ENCODE data around the gene IFNLR1. TPM values are rescaled to one million over a fixed set of nuclear protein-coding genes. Genes with fewer than 3 reads are reported as not detected.
"Not testable (repeated sequence)": the region's sequence is repeated elsewhere in the genome, so short reads cannot be mapped to it uniquely, and the experiment has no call there.

IFNLR1 gene
- total RNA-seq, 1 experiment from 2014 or later, result not detected

DNA sequence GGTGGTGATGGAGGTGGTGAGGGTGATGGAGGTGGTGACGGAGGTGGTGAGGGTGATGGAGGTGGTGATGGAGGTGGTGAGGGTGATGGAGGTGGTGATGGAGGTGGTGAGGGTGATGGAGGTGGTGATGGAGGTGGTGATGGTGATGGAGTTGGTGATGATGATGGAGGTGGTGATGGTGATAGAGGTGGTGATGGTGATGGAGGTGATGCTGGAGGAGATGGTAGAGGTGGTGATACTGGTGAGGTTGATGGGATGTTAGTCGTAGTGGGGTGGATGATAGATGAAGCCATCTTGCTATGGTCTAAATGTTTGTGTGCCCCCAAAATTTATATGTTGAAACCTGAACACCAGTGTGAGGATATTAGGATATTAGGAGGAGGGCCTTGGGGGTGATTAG, 25.3 kb upstream of the IFNLR1 start:
- no peak overlapping the region for H3K27ac ChIP-seq
- no peak for DNase-seq

DNA sequence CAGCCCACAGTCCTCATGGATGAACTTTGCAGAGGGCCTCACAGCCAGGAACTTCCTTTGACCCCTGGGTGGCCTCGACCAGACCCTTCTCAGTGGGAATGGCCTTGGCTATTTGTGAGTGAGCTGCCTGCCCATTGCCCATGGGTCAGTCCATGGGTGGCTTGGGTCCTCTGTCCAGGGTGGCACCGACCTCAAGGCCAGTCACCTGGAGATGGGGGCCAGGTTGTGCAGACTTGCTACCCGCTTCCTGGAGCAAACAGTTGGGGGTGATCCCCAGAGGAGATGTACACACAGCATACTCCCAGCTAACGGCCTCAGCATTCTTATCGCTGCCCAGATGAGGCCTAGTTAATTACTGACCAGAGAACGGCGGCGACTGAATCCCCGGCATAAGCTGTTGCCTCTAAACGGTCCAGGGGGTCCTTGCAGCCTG, 23.1 kb upstream of the IFNLR1 start:
- H3K4me1 ChIP-seq, result no peaks in the 10 kb centered on the region
- H3K9me3 ChIP-seq (replicated peaks), result no peaks in the 10 kb centered on the region
- no peak overlapping the region for H3K27ac ChIP-seq
- H3K4me3 ChIP-seq, result no peak overlapping the region
- no peak for DNase-seq
- no peaks in the 10 kb centered on the region; the same call in 1 of the 2 replicates for H3K27me3 ChIP-seq
- H3K36me3 ChIP-seq, result no peaks in the 10 kb centered on the region

More for the DNA sequence above, 25.3 kb upstream of the IFNLR1 start:
- Histone ChIP-seq H3K9me3 (replicated peaks) (no peaks in the 10 kb centered on the region), H3K4me1 (no peaks in the 10 kb centered on the region), H3K4me3 (no peak overlapping the region), H3K36me3 (no peaks in the 10 kb centered on the region), H3K27me3 (peaks cover 5% of the 10 kb centered on the region; the same call in 1 of the 2 replicates)

DNA sequence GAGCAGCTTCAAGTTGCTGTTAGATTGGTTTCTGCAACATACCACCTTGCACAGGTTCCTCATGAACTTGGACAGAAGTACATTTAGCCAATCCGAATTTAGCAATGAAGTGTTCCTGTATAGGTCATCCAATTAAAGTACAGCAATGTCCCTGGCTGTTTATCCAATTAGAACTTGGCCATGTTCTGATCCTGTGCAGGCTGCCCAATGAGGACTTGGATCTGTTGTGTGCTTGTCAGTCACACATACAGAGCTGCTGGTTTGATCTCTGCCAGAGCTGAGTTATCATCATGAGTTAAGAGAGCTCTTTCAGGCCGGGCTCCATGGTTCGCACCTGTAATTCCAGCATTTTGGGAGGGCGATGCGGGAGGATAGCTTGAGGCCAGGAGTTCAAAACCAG, 22.0 kb upstream of the IFNLR1 start:
- no peaks in the 10 kb centered on the region for H3K9me3 ChIP-seq (replicated peaks)
- no peaks in the 10 kb centered on the region; the same call in 1 of the 2 replicates for H3K27me3 ChIP-seq
- no peak overlapping the region for H3K4me3 ChIP-seq
- H3K36me3 ChIP-seq, result no peaks in the 10 kb centered on the region
- H3K27ac ChIP-seq, result no peak overlapping the region
- DNase-seq, result no peak
- H3K4me1 ChIP-seq, result no peaks in the 10 kb centered on the region

DNA sequence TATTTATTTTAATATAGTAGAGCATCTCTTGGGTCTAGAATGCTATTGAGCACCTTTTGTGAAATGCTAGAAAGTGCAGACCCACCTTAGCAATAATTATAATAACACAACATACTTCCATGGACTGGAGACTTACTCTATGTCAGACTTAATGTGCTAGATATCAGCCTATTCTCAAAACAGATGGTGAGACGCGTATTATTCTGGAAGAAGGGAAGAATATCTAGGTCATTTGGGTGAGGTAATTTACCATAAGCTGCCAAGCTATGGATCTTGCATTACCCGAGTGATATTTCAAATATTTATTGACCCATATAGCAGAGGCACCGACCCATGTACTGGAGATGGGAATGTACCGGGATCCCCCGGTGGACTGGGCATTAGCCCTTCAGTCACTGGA, 20.6 kb upstream of the IFNLR1 start:
- no peak for DNase-seq
- no peak overlapping the region for H3K4me3 ChIP-seq
- H3K9me3 ChIP-seq (replicated peaks), result no peaks in the 10 kb centered on the region
- no peaks in the 10 kb centered on the region for H3K36me3 ChIP-seq
- no peaks in the 10 kb centered on the region for H3K4me1 ChIP-seq
- H3K27me3 ChIP-seq, result no peaks in the 10 kb centered on the region; the same call in none of the 2 replicates
- no peak overlapping the region for H3K27ac ChIP-seq

DNA sequence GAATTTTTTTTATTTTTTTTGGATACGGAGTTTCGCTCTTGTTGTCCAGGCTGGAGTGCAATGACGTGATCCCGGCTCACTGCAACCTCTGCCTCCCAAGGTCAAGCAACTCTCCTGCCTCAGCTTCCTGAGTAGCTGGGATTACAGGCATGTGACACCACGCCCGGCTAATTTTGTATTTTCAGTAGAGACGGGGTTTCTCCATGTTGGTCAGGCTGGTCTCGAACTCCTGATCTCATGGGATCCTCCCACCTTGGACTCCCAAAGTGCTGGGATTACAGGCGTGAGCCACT, 20.3 kb upstream of the IFNLR1 start:
- H3K4me1 ChIP-seq; H3K9me3 ChIP-seq (replicated peaks); H3K27me3 ChIP-seq; H3K27ac ChIP-seq; DNase-seq; H3K36me3 ChIP-seq; H3K4me3 ChIP-seq: not testable (repeated sequence)

DNA sequence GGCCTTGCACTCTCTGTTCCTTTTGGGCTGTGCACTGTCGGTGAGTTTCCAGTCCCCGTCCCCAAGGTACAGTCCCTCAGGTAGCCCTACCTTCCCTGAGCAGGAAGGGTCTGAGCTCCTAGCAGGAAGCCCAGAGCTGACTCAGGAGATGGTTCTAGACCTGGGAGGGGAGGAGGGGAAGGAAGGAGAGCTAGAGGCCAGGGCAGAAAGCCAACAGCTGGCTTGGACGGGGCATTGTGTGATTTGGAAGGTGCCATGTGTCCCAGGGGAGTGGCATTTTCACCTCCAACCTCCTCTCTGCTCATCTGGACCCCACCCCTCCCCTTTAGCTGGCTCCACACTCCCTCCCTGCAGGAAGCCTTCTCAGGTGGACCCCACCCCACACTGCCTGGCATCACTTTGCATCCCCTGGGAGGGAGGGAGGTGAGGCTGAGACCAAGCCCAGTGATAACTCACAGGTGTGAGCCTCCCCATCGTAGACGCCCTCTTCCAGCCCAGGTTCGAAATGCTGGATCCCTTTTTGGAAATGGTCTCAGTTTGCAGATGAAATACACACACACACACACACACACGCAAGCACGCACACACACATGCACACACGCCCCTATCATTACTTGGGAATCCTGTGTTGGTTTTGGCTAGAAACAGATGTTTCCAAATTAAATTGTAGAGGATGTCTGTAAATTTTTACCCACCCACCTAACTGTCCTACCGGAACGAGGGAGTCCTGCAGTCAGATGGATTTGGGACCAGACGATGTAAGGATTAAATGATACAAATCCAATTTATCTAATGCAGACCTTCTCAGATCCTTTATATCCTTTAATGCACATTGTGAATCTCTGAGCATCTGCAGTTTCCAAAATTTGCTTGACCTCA, 19.7 kb upstream of the IFNLR1 start:
- Histone ChIP-seq H3K27me3 (no peaks in the 10 kb centered on the region; the same call in none of the 2 replicates), H3K4me3 (no peak overlapping the region), H3K27ac (no peak overlapping the region), H3K4me1 (no peaks in the 10 kb centered on the region), H3K36me3 (no peaks in the 10 kb centered on the region), H3K9me3 (replicated peaks) (no peaks in the 10 kb centered on the region)
- DNase-seq, result no peak

DNA sequence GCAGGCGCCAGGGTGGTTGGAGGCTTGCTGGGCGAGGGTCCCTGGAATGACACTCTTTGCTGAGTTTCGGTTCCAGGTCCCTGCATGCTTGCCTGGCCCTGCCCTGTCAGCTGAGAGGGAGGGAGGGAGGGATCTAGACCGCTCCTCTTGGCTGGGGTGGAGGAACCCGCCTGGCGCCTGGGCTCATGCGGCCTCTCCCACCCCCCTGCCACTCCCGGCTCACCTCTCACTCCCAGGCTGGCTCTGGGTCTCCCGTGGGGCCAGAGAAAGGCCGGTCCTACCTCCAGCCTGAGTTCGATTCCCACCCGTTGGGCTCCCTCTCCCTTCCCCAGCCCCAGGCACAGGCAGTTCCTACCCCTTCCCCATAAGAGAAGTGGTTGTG, 19.0 kb upstream of the IFNLR1 start:
- no peak overlapping the region for H3K27ac ChIP-seq
- H3K4me1 ChIP-seq, result no peaks in the 10 kb centered on the region
- H3K27me3 ChIP-seq, result no peaks in the 10 kb centered on the region; the same call in none of the 2 replicates
- no peak for DNase-seq
- H3K4me3 ChIP-seq, result no peak overlapping the region
- no peaks in the 10 kb centered on the region for H3K36me3 ChIP-seq
- no peaks in the 10 kb centered on the region for H3K9me3 ChIP-seq (replicated peaks)

DNA sequence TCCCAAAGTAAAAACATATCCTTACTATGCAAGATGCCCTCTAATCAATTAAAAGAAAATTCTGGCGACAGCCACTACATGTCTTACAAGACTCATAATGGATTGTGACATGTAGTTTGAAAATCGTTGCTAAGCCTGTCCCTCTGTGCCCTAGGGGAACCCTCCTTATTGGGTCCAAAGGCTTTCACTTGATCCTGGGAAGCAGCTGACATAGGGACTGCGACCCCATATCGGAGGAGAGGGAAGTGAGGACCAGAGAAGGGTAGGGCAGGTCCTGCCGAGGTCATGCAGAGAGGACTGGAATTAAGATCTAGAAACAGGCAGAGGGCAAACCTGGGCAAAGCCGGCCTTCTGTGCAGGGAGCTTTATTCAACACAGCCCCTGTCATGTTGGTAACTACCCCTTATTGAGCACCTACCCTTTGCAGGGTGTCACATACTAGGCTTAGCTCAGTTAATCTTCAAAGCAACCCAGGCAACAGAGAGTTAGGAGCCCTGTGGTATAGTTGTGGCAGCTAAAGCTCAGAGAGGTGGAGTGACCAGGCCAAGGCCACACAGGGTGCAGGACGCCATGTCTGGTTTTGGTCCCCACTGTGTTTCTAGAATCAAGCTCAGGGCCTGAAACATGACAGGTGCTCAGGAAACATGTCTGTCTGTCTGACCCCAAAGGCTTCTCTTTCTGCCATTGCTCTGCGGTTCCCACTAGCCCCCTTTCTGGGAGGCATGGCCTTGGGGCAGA, 18.4 kb upstream of the IFNLR1 start:
- H3K27ac ChIP-seq, result no peak overlapping the region
- no peak overlapping the region for H3K4me3 ChIP-seq
- H3K4me1 ChIP-seq, result no peaks in the 10 kb centered on the region
- H3K27me3 ChIP-seq, result no peaks in the 10 kb centered on the region; the same call in none of the 2 replicates
- no peaks in the 10 kb centered on the region for H3K36me3 ChIP-seq
- H3K9me3 ChIP-seq (replicated peaks), result no peaks in the 10 kb centered on the region
- no peak for DNase-seq

DNA sequence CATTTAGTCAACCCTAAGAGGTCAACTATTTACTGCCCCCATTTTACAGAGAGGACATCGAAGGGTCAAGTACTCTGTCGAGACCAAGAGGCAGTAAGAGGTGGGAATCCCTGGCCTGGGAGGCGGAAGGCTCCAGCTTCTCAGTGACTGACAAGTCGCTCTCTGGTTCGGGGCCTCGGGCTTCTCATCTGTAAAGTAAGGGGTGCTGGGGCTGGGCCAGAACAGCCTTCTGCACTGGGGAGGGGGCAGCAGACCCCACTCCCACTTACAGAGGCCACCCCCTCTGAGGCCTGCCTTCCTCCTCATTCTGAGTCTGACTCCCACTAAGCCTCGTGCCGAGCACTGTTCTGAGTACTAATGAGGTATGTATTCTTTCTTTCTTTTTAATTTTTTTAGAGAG, 17.0 kb upstream of the IFNLR1 start:
- Histone ChIP-seq H3K36me3 (no peaks in the 10 kb centered on the region), H3K4me1 (no peaks in the 10 kb centered on the region), H3K9me3 (replicated peaks) (no peaks in the 10 kb centered on the region), H3K27ac (no peak overlapping the region), H3K27me3 (no peaks in the 10 kb centered on the region; the same call in none of the 2 replicates), H3K4me3 (no peak overlapping the region)
- DNase-seq, result no peak

DNA sequence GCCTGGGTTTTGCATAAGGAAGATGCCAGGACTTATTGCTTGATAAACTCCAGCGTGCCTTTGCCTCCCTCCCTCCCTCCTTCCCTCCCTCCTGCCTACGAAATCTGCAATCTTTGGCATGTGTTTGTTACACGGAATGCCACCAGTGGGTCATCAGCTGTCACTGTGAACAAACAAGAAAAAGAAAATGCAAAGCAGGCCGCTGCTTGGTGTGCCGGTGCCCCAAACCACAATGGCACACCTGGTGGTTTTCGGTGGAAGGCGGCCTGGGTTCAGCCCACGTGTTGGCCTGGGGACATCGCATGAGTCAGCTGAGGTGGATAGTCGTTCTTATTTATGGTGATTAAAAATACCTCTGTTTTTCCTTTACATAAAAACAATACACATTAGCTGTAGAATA, 16.3 kb upstream of the IFNLR1 start:
- Histone ChIP-seq H3K9me3 (replicated peaks) (no peaks in the 10 kb centered on the region), H3K4me3 (no peak overlapping the region), H3K4me1 (no peaks in the 10 kb centered on the region), H3K27me3 (no peaks in the 10 kb centered on the region; the same call in none of the 2 replicates), H3K36me3 (no peaks in the 10 kb centered on the region), H3K27ac (no peak overlapping the region)
- DNase-seq, result no peak

DNA sequence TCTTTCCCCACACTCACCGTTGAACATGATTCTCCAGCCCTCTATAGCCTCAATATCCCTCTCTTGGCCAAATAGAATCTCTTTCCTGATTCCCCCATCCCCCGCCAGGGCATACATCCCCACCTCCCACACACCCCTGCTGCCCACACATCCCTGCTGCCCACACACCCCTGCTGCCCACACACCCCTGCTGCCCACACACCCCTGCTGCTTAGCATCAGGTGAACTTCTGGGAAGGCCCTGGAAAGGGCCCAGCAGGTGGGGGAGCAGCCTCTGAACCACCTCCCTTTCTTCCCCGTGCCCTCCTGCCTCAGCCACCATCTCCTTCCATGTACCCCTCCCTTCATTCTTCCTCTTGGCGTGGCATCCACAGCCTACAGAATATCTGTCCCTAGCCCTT, 15.9 kb upstream of the IFNLR1 start:
- Histone ChIP-seq H3K4me3 (no peak overlapping the region), H3K27ac (no peak overlapping the region), H3K36me3 (no peaks in the 10 kb centered on the region), H3K4me1 (no peaks in the 10 kb centered on the region), H3K9me3 (replicated peaks) (no peaks in the 10 kb centered on the region), H3K27me3 (peaks cover 3% of the 10 kb centered on the region)
- DNase-seq, result no peak

DNA sequence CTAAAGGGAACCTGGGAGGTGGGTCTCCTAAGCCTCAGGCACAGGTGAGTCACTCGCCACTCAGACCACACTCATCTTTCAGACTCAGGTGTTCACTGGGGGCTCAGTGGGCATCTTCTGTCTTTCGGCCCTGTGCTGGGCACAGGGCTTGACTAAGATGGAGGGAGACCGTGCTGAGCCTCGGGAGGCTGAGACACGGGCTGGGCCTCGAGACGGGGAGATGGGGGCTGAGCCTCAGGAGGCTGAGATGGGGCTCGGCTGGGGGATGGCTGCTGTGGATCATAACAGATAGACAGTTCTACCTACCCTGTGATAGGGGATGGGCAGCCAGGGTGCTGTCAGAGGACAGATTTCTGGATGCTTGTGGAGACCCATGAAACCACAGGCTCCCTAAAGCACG, 15.5 kb upstream of the IFNLR1 start:
- H3K36me3 ChIP-seq, result no peaks in the 10 kb centered on the region
- no peak overlapping the region for H3K27ac ChIP-seq
- H3K9me3 ChIP-seq (replicated peaks), result no peaks in the 10 kb centered on the region
- no peaks in the 10 kb centered on the region for H3K4me1 ChIP-seq
- H3K27me3 ChIP-seq, result peaks cover 6% of the 10 kb centered on the region
- no peak overlapping the region for H3K4me3 ChIP-seq
- DNase-seq, result no peak

DNA sequence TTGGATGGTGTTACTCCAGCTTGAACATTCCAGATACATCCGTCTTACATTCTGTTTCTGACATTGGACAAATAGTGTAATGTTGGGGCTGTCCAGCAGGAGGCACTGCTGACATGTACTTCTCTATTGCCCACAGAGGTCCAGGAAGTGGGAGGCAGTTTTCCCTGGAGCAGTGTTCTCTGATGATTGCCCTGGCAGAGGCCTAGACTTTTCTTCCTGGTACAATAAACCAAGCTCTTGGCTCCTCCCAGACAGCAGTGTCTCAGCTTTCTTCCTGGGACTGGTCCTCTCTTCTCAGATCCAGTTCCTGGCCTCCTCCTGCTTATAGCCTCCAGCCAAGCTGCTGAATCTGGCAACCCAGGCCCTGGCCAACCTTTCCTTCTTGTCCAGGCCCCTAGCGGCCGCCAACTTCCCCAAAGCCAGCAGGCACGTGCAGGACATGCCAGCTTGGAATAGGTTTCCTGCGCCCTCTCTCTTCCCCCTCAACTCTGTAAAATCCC, 14.9 kb upstream of the IFNLR1 start:
- H3K4me3 ChIP-seq, result no peak overlapping the region
- no peaks in the 10 kb centered on the region for H3K36me3 ChIP-seq
- no peak overlapping the region for H3K27ac ChIP-seq
- H3K9me3 ChIP-seq (replicated peaks), result no peaks in the 10 kb centered on the region
- H3K27me3 ChIP-seq, result peaks cover 6% of the 10 kb centered on the region
- no peaks in the 10 kb centered on the region for H3K4me1 ChIP-seq
- DNase-seq, result peak; percentile 61 to 81

DNA sequence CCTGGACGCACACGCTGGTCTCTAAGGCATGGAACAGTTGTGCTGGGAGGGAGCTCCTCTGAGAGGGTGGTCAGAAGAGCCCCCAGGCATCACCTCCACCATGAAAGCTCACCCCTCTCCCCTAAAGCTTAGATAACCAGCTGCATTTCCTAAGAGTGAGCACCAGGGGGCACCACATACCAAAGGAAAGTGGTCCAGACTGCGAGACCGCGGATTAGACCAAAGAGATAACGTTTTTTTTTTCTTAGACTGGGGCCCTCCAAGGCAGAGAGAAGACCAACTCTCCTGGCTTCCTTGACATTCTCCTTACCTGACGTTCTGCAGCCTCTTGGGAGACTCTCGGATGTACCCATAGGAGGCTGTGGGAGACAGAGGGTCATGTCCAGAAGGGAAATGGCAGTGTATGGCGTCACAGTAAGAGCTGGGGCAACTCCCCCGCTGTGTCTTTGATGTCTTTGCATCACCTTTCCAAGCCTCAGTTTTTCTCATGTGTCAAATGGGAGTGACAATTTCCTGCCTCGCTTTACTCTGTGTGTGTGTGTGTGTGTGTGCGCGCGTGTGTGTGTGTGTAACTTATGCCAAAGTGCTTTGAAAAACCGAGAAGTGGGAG, 12.3 kb upstream of the IFNLR1 start:
- Histone ChIP-seq H3K4me3 (no peak overlapping the region), H3K9me3 (replicated peaks) (no peaks in the 10 kb centered on the region)
- peak; percentile 53 to 78 for DNase-seq

DNA sequence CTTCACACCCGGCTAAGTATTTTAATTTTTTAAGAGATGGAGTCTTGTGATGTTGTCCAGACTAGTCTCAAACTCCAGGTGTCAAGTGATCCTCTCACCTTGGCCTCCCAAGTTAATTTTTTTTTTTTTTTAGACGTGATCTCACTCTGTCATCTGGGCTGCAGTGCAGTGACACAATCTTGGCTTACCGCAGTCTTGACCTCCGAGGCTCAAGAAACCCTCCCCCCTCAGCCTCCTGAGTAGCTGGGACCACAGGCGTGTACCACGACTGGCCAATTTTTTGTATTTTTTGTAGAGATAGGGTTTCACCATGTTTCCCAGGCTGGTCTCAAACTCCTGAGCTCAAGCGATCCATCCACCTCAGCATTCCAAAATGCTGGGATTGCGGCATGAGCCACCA, 11.7 kb upstream of the IFNLR1 start:
- H3K27ac ChIP-seq, result no peak overlapping the region
- no peaks in the 10 kb centered on the region for H3K9me3 ChIP-seq (replicated peaks)
- H3K36me3 ChIP-seq, result no peaks in the 10 kb centered on the region
- no peaks in the 10 kb centered on the region for H3K4me1 ChIP-seq
- DNase-seq, result no peak
- peaks cover 6% of the 10 kb centered on the region for H3K27me3 ChIP-seq
- no peak overlapping the region for H3K4me3 ChIP-seq

More for the DNA sequence above, 12.3 kb upstream of the IFNLR1 start:
- H3K4me1 ChIP-seq, result no peaks in the 10 kb centered on the region
- no peak overlapping the region for H3K27ac ChIP-seq
- peaks cover 6% of the 10 kb centered on the region for H3K27me3 ChIP-seq
- no peaks in the 10 kb centered on the region for H3K36me3 ChIP-seq
